HEK293 (cell line): ENCODE results near the gene GIT1.

Experiments
- CTCF ChIA-PET: fragments of 350-600 bp; formaldehyde crosslinking; extraction: SDS; loops from one replicate; lab custom pipeline; 2021; ENCODE audit warnings: antibody characterized with exemption; lab: Yijun Ruan, JAX
- POLR2A ChIA-PET: fragments of 300-600 bp; formaldehyde crosslinking; extraction: SDS; loops from one replicate; lab custom pipeline; 2020; ENCODE audit warnings: antibody characterized with exemption, inconsistent platforms; lab: Yijun Ruan, JAX
- H3K27ac ChIP-seq: fragments of 200-500 bp; sonication (Bioruptor generic); 2 replicates; pipeline ENCODE4 v1.5.1; 2014; ENCODE audit warnings: low read depth, low read length, control low read depth, inconsistent platforms; ENCODE audit errors: extremely low read depth
- H3K36me3 ChIP-seq, 2 experiments: fragments of 200-500 bp in 1 of 2; sonication (Bioruptor generic) in 1 of 2; 1 replicate in 1 of 2; 2 replicates in 1 of 2; pipeline ENCODE4 v1.5.1; 2014 to 2017; ENCODE audit warnings: inconsistent platforms in 2 of 2, low read length in 2 of 2; ENCODE audit not compliant: control insufficient read depth in 2 of 2, insufficient read depth in 1 of 2
- H3K4me1 ChIP-seq: fragments of 200-500 bp; sonication (Bioruptor generic); 2 replicates; pipeline ENCODE4 v1.5.1; 2014; ENCODE audit warnings: mild to moderate bottlenecking, low read length, inconsistent platforms; ENCODE audit not compliant: control insufficient read depth, insufficient read depth
- H3K4me3 ChIP-seq: 2 replicates; pipeline ENCODE4 v1.5.1; 2011; ENCODE audit warnings: low read depth, mild to moderate bottlenecking, control low read depth, low read length, moderate library complexity
- H3K9me3 ChIP-seq: fragments of 200-500 bp; sonication (Bioruptor generic); 2 replicates; pipeline ENCODE4 v1.5.1; 2014; ENCODE audit warnings: low read depth, low read length, inconsistent platforms; ENCODE audit not compliant: control insufficient read depth, insufficient read depth
- ATF2 ChIP-seq: fragments of 450-650 bp; formaldehyde crosslinking; IDR thresholded peaks from 2 replicates; pipeline ENCODE4 v1.5.1; 2016; ENCODE audit warnings: missing biosample characterization, missing genetic modification characterization, low read depth
- PRDM6 ChIP-seq: fragments of 450-650 bp; formaldehyde crosslinking; IDR thresholded peaks from 2 replicates; pipeline ENCODE4 v1.5.1; 2017; ENCODE audit warnings: missing biosample characterization, missing genetic modification characterization
- ZBTB17 ChIP-seq: fragments of 450-650 bp; formaldehyde crosslinking; IDR thresholded peaks from 2 replicates; pipeline ENCODE4 v1.5.1; 2016; ENCODE audit warnings: missing biosample characterization, missing genetic modification characterization
- ZBTB6 ChIP-seq: fragments of 450-650 bp; formaldehyde crosslinking; IDR thresholded peaks from 2 replicates; pipeline ENCODE4 v1.5.1; 2017; ENCODE audit warnings: missing biosample characterization, missing genetic modification characterization
- ZNF112 ChIP-seq: fragments of 450-650 bp; formaldehyde crosslinking; IDR thresholded peaks from 2 replicates; pipeline ENCODE4 v1.5.0; 2017; ENCODE audit warnings: missing biosample characterization, missing genetic modification characterization
- ZNF16 ChIP-seq: fragments of 450-650 bp; formaldehyde crosslinking; IDR thresholded peaks from 2 replicates; pipeline ENCODE4 v1.5.1; 2016; ENCODE audit warnings: low read depth, missing biosample characterization, missing genetic modification characterization
- ZNF184 ChIP-seq: fragments of 450-650 bp; IDR thresholded peaks from 2 replicates; pipeline ENCODE4 v1.5.1; 2018; ENCODE audit warnings: missing biosample characterization, mild to moderate bottlenecking, missing genetic modification characterization
- ZNF19 ChIP-seq: fragments of 450-650 bp; formaldehyde crosslinking; IDR thresholded peaks from 2 replicates; pipeline ENCODE4; 2016; ENCODE audit warnings: missing biosample characterization, missing genetic modification characterization, low read depth
- ZNF2 ChIP-seq: fragments of 450-650 bp; formaldehyde crosslinking; IDR thresholded peaks from 2 replicates; pipeline ENCODE4 v1.5.1; 2016; ENCODE audit warnings: missing biosample characterization, missing genetic modification characterization
- ZNF221 ChIP-seq: fragments of 450-650 bp; formaldehyde crosslinking; IDR thresholded peaks from 2 replicates; pipeline ENCODE4 v1.5.1; 2017; ENCODE audit warnings: missing biosample characterization, missing genetic modification characterization, borderline replicate concordance
- ZNF335 ChIP-seq: fragments of 450-650 bp; formaldehyde crosslinking; conservative IDR thresholded peaks from 2 replicates; pipeline ENCODE4 v1.5.1; 2016; ENCODE audit warnings: missing biosample characterization, missing genetic modification characterization
- ZNF366 ChIP-seq: fragments of 450-650 bp; formaldehyde crosslinking; conservative IDR thresholded peaks from 2 replicates; pipeline ENCODE4 v1.5.1; 2016; ENCODE audit warnings: missing biosample characterization, missing genetic modification characterization
- ZNF510 ChIP-seq: fragments of 450-650 bp; formaldehyde crosslinking; IDR thresholded peaks from 2 replicates; pipeline ENCODE4 v1.5.1; 2018; ENCODE audit warnings: mild to moderate bottlenecking, missing genetic modification characterization, missing biosample characterization; ENCODE audit not compliant: insufficient replicate concordance
- ZNF518A ChIP-seq: fragments of 450-650 bp; formaldehyde crosslinking; conservative IDR thresholded peaks from 2 replicates; pipeline ENCODE4 v1.5.1; 2016; ENCODE audit warnings: low read depth, missing biosample characterization, missing genetic modification characterization
- ZNF560 ChIP-seq: fragments of 450-650 bp; formaldehyde crosslinking; IDR thresholded peaks from 2 replicates; pipeline ENCODE4 v1.5.1; 2017; ENCODE audit warnings: missing biosample characterization, missing genetic modification characterization, borderline replicate concordance
- ZNF585B ChIP-seq: fragments of 450-650 bp; formaldehyde crosslinking; IDR thresholded peaks from 2 replicates; pipeline ENCODE4 v1.5.1; 2016; ENCODE audit warnings: missing biosample characterization, missing genetic modification characterization

GIT1 gene

GRCh38 chr17:29559640-29560039 is 29.8 kb downstream of the GIT1 start:
- Histone ChIP-seq H3K4me3 (no peak overlapping the region), H3K4me1 (no peaks in the 10 kb centered on the region; the same call in 1 of the 2 replicates), H3K27ac (no peak overlapping the region), H3K9me3 (no peaks in the 10 kb centered on the region), H3K36me3 (peaks cover 9 to 14% of the 10 kb centered on the region in 2 experiments)
- POLR2A ChIA-PET: interaction anchor here (0.5 to 1.1 kb wide), 2 partner anchors 8 to 42 kb away, joined by 3 to 4 read pairs; no protein-coding TSS in a partner anchor
- CTCF ChIA-PET: interaction anchor here (0.8 to 1.7 kb wide), 2 partner anchors 189 to 193 kb away, joined by 3 read pairs; no protein-coding TSS in a partner anchor
- TF ChIP-seq ZBTB17 (tag by site-specific recombination): no peak
- no peak for TF ChIP-seq ZNF112
- TF ChIP-seq ZNF560 (tag by site-specific recombination): no peak
- TF ChIP-seq ZBTB6 (tag by site-specific recombination): no peak
- no peak for TF ChIP-seq ZNF221 (tag by site-specific recombination)
- no peak for TF ChIP-seq ZNF2 (tag by site-specific recombination)
- no peak for TF ChIP-seq ZNF19 (tag by site-specific recombination)
- no peak for TF ChIP-seq PRDM6 (tag by site-specific recombination)
- no peak for TF ChIP-seq ZNF366 (tag by site-specific recombination)
- no peak for TF ChIP-seq ZNF16 (tag by site-specific recombination)
- TF ChIP-seq ZNF585B (tag by site-specific recombination): no peak
- no peak for TF ChIP-seq ATF2 (tag by site-specific recombination)
- TF ChIP-seq ZNF184 (tag by site-specific recombination): no peak
- TF ChIP-seq ZNF335 (tag by site-specific recombination): no peak
- TF ChIP-seq ZNF510 (tag by site-specific recombination): no peak
- TF ChIP-seq ZNF518A: no peak
